Peyer's patch (tissue), 4 donors: Measurements from ENCODE around the gene CUZD1. TPM values are rescaled to one million over a fixed set of nuclear protein-coding genes. Genes with fewer than 3 reads are reported as not detected.

Experiments used
- DNase-seq, 3 donors: peaks; one replicate each; pipeline ENCODE4 v3.0.0-alpha.2; 2017 to 2019
- H3K27ac ChIP-seq, 4 donors: fragments of 200-600 bp; sonication (generic); one replicate each; pipeline ENCODE4 v1.5.1; 2016 to 2019
- H3K27me3 ChIP-seq, 2 donors: fragments of 200-600 bp; sonication (generic); one replicate each; pipeline ENCODE4 v1.5.1; 2019
- H3K36me3 ChIP-seq, 3 donors: fragments of 200-600 bp; sonication (generic); one replicate each; pipeline ENCODE4 v1.5.1; 2016 to 2019
- H3K4me1 ChIP-seq, 4 donors: fragments of 200-600 bp; sonication (generic); one replicate each; pipeline ENCODE4 v1.5.1; 2016 to 2019
- H3K4me3 ChIP-seq, 4 donors: fragments of 200-600 bp; sonication (generic); 1 replicate in 3 of 4; 2 replicates in 1 of 4; pipeline ENCODE4 v1.5.1; 2016 to 2019; ENCODE audit warnings: mild to moderate bottlenecking in 1 of 4
- H3K9me3 ChIP-seq, 4 donors: fragments of 200-600 bp; sonication (generic); one replicate each; pipeline ENCODE4 v1.5.1; 2016 to 2019; ENCODE audit warnings: mild to moderate bottlenecking in 1 of 4
- POLR2A ChIP-seq, 2 donors: fragments of 450-650 bp; IDR thresholded peaks; one replicate each; pipeline ENCODE4 v1.5.1; 2017; ENCODE audit warnings: antibody characterized with exemption in 2 of 2, mild to moderate bottlenecking in 2 of 2, moderate library complexity in 2 of 2
- total RNA-seq, 4 donors: library from RNA; depleted of rRNA; stranded (reverse); fragments of >200 nt; gene quantifications; one replicate each; pipeline ENCODE4 v1.1.0, GENCODE V29; 2016
- TF ChIP-seq, protein P1 (sequence below), 6 experiments: fragments of 450-650 bp in 4 of 6; fragments of 200-600 bp in 2 of 6; sonication (generic) in 1 of 6; IDR thresholded peaks; one replicate each; pipeline ENCODE4 v1.5.1; 2017 to 2019; ENCODE audit warnings: antibody characterized with exemption in 6 of 6, mild to moderate bottlenecking in 3 of 6, moderate library complexity in 1 of 6

Gene CUZD1
- total RNA-seq, 4 donors from 2014 or later: 0.35 to 11.6 (median 1.5) TPM

DNA sequence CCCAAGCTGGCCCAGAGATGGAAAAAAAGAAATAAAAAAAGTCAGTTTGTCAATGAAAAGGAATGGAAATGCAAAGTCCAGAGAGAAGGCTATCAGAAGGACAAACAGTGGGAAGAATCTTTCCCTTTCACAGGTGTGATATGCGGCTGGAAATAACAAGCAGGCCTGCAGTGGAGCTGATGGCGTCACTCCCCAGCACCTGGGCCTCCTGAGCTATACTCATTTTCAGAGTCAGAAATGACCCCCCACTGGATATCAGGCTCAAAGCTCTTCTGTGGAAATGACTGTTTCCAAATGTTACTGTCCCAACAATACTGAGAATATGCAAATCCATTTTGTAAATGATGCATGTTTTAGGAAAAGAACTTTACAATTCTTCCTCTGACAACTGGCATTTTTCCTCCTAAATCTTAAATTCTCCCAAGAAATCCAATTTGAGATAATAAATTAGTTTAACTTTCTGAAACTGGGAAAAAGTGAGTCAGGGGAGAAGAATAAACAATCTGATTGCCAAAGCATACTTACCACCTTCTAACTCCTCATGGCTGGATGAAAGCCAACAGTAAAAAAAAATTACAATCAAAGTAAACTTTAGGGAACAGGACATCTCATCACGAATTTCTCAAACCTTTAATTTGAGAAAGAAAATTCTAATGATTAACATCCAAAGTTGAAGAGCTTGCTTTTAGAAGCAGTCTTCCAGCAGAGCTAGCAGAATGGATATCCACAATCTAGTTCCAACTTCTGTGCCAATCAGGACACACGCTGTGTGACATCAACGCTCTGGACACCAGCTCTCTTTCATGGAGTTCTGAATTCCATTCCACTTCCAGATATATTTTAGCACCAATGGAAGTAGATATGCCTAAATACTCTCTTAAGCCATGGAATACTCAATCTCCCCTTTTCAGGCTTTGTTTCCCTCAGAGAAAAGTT lies 5.3 kb upstream of the CUZD1 start:
- H3K27ac ChIP-seq: no peak overlapping the region
- H3K27me3 ChIP-seq: no peaks in the 10 kb centered on the region
- peaks cover 0 to 6% (median 0%) of the 10 kb centered on the region in 3 donors for H3K36me3 ChIP-seq

DNA sequence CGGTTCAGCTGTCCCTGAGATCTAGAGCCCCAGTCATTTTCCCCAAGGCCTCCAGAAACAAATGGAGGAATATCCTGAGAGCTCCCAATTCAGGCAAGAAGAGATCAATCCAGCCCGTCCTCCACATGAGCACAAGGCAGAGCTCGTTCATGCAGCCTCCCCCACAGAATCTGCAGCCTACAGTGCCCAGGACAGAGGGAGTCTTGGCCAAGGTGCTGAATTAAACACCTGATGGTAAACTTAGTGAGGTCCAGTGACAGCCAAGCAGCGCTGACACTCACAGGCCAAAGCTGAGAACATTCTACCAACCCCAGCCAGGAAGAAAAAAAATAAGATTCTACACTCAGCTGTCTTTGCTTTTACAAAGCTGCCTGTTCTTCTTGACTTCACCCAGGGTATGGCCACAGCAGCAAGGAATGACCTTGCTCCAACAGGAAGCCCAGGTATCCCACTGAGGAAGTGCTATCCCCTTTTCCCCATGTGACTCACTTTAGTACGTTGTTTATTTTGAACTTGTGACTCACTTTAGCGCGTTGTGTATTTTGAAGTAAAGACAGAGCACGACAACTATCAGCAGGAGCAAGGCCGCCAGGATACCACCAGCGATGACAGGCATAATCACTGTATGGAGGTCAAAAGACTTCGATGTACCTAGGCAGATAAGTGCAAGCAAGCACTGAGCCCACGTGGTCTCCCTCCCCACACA lies 4.4 kb upstream of the CUZD1 start:
- no peak for TF ChIP-seq POLR2A (IDR thresholded peaks at IDR 0.05)
- TF ChIP-seq, protein P1, sequence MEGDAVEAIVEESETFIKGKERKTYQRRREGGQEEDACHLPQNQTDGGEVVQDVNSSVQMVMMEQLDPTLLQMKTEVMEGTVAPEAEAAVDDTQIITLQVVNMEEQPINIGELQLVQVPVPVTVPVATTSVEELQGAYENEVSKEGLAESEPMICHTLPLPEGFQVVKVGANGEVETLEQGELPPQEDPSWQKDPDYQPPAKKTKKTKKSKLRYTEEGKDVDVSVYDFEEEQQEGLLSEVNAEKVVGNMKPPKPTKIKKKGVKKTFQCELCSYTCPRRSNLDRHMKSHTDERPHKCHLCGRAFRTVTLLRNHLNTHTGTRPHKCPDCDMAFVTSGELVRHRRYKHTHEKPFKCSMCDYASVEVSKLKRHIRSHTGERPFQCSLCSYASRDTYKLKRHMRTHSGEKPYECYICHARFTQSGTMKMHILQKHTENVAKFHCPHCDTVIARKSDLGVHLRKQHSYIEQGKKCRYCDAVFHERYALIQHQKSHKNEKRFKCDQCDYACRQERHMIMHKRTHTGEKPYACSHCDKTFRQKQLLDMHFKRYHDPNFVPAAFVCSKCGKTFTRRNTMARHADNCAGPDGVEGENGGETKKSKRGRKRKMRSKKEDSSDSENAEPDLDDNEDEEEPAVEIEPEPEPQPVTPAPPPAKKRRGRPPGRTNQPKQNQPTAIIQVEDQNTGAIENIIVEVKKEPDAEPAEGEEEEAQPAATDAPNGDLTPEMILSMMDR (IDR thresholded peaks at IDR 0.05): no peak
- H3K27ac ChIP-seq: no peak overlapping the region
- no peaks in the 10 kb centered on the region for H3K9me3 ChIP-seq
- no peaks in the 10 kb centered on the region for H3K4me1 ChIP-seq
- no peaks in the 10 kb centered on the region for H3K27me3 ChIP-seq
- peaks cover 0 to 11% (median 0%) of the 10 kb centered on the region in 3 donors for H3K36me3 ChIP-seq
- no peak overlapping the region for H3K4me3 ChIP-seq
- no peak for DNase-seq

More for the DNA sequence above, 5.3 kb upstream of the CUZD1 start:
- DNase-seq: no peak
- Histone ChIP-seq H3K4me1 (no peaks in the 10 kb centered on the region), H3K4me3 (no peak overlapping the region), H3K9me3 (no peaks in the 10 kb centered on the region)
- no peak for TF ChIP-seq POLR2A (IDR thresholded peaks at IDR 0.05)
- TF ChIP-seq, protein P1 (IDR thresholded peaks at IDR 0.05): no peak

DNA sequence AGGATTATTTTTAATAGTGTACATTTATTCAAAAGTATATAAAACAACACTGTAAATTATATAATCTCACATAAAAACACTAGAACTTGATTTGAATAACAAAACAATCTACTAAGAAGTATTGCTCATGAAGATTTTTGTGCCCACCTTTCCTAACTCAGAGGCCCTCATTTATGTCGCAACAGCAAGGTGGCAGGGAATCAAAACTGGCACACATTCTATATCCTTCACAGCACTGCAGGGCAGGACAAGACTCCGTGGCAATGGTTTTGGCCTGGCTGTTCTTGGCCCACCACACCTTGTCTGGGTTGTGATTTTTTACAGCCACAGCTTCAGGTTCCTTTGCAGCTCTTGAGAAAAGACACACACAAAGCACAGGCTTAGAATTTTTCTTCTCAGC lies 3.4 kb upstream of the CUZD1 start:
- peaks cover 0 to 11% (median 0%) of the 10 kb centered on the region in 3 donors for H3K36me3 ChIP-seq
- H3K27ac ChIP-seq: no peak overlapping the region
- no peaks in the 10 kb centered on the region for H3K27me3 ChIP-seq
- no peak overlapping the region for H3K4me3 ChIP-seq
- no peak for DNase-seq
- H3K4me1 ChIP-seq: no peaks in the 10 kb centered on the region
- H3K9me3 ChIP-seq: no peaks in the 10 kb centered on the region
- TF ChIP-seq, protein P1 (IDR thresholded peaks at IDR 0.05): no peak
- TF ChIP-seq POLR2A (IDR thresholded peaks at IDR 0.05): no peak

DNA sequence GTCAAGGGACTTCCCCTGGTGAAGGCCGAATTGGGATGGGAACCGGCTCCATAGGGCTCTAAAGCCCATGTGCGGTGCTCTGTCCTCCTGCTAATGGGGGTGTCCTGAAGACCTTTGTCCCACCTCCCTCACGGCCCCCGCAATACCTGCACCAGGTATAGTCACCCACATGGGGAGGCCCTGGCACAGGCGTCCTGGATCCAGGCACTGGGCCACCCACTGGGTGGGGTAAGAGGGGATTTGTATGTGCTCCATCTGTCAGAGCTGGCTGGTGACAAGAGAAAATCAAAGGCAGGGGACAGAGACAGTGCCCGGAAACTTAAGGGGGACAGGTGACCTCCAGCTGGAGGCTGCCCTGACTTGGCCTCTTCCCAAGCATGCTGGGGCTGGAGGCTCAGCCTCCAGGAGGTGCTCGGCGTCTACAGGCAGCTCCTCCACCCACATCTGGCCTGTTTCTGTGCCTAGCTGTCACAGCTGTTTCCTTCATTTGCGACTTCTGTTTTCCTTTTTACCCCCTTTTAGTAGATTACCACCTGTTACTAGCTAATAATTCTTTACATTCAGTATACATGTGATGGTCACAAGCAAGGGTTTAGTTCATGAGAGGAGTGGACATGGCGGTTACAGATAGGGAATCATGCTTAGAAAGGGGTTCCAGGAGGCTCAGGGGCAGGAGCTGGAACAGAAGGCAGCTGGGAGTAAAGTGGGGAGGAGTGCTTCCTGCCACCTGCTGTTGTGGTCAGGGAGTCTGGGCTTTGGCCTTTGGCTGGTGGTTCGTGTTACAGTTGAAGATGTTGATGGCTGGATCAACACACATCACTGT lies 2.3 kb upstream of the CUZD1 start:
- TF ChIP-seq, protein P1 (IDR thresholded peaks at IDR 0.05): no peak
- TF ChIP-seq POLR2A (IDR thresholded peaks at IDR 0.05): no peak
- Histone ChIP-seq H3K36me3 (peaks cover 0 to 10% (median 0%) of the 10 kb centered on the region in 3 donors), H3K9me3 (no peaks in the 10 kb centered on the region), H3K27ac (no peak overlapping the region), H3K27me3 (no peaks in the 10 kb centered on the region), H3K4me1 (no peaks in the 10 kb centered on the region), H3K4me3 (no peak overlapping the region)
- no peak for DNase-seq

DNA sequence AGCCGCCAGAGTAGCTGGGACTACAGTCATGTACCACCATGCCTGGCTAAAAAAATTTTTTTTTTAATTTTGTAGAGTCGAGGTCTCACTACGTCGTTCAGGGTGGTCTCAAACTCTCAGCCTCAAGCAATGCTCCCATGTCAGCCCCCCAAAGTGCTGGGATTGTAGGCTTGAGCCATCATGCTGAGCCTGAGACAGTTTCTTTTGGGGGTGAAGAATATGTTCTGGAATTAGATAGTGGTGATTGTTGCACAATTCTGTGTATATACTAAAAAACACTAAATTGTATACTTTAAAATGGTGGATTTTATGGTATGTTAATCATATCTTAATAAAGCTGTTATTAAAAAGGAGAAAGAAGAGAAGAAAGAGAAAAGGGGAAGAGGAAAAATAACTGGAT lies 1.5 kb downstream of the CUZD1 start:
- H3K36me3 ChIP-seq: peaks cover 0 to 5% (median 0%) of the 10 kb centered on the region in 3 donors
- no peaks in the 10 kb centered on the region for H3K9me3 ChIP-seq
- TF ChIP-seq, protein P1 (IDR thresholded peaks at IDR 0.05): no peak
- TF ChIP-seq POLR2A (IDR thresholded peaks at IDR 0.05): no peak
- H3K27ac ChIP-seq: no peak overlapping the region
- no peaks in the 10 kb centered on the region for H3K4me1 ChIP-seq
- no peak overlapping the region for H3K4me3 ChIP-seq
- H3K27me3 ChIP-seq: no peaks in the 10 kb centered on the region
- no peak for DNase-seq
